ENCODE measurements around the gene RALGAPB. TPM values are rescaled to one million over a fixed set of nuclear protein-coding genes. Genes with fewer than 3 reads are reported as not detected.

Gene RALGAPB
- total and polyA plus RNA-seq, 2 experiments from 2014 or later: 10.2 to 40.4 TPM

- Histone ChIP-seq H3F3A (replicated peaks; ENCODE audit: low read depth) (no peaks in the 10 kb centered on the region), H4K20me1 (replicated peaks; ENCODE audit: insufficient read depth) (no peaks in the 10 kb centered on the region), H3K4me2 (no peak overlapping the region), H3K79me2 (replicated peaks; ENCODE audit: insufficient read depth) (no peaks in the 10 kb centered on the region), H2AFZ (no peak overlapping the region), H3K4me1 (ENCODE audit: insufficient read depth) (no peaks in the 10 kb centered on the region), H3K36me3 (ENCODE audit: insufficient read depth) (no peaks in the 10 kb centered on the region), H3K27me3 (ENCODE audit: insufficient read depth) (no peaks in the 10 kb centered on the region), H3K27ac (ENCODE audit: low read depth) (no peak overlapping the region), H3K9me2 (ENCODE audit: insufficient read depth) (no peaks in the 10 kb centered on the region), H3K4me3 (no peak overlapping the region)
- ATAC-seq (no peak), DNase-seq (ENCODE audit: low spot score) (no peak)
- H3K27me3 Mint-ChIP-seq (ENCODE audit: insufficient read depth, low read depth, poor library complexity): no peaks in the 10 kb centered on the region
- TF ChIP-seq CREB1 (CRISPR knock-in tag; IDR thresholded peaks at IDR 0.05; ENCODE audit: low read depth) (no peak), ZNF462 (CRISPR knock-in tag; IDR thresholded peaks at IDR 0.05) (no peak), NANOG (IDR thresholded peaks at IDR 0.05; ENCODE audit: borderline replicate concordance) (no peak), ETS1 (IDR thresholded peaks at IDR 0.05) (no peak), STAT1 (IDR thresholded peaks at IDR 0.05; ENCODE audit: unreplicated experiment) (no peak), EZH2phosphoT487 (IDR thresholded peaks at IDR 0.05; ENCODE audit: unreplicated experiment) (no peak), JUNB (IDR thresholded peaks at IDR 0.05; ENCODE audit: unreplicated experiment) (no peak), CTCF (conservative IDR thresholded peaks at IDR 0.05; ENCODE audit: low read depth in 2 of 2) (no peak)
- no peaks in the 10 kb centered on the region for H3K4me1 Mint-ChIP-seq
- no peak overlapping the region for H3K4me3 Mint-ChIP-seq
- H3K9me3 Mint-ChIP-seq: peaks cover 8% of the 10 kb centered on the region; the same call in 2 of the 3 replicates
- H3K36me3 Mint-ChIP-seq (ENCODE audit: low read depth): peaks cover 3% of the 10 kb centered on the region; the same call in 2 of the 3 replicates
- no peak overlapping the region for H3K27ac Mint-ChIP-seq
Observed at GRCh38 chr20:38466171-38466570, 6.5 kb upstream of the RALGAPB start.

All from GM23338 (cell line).